ENCODE data around the gene EIF4G3.

Gene EIF4G3

DNA sequence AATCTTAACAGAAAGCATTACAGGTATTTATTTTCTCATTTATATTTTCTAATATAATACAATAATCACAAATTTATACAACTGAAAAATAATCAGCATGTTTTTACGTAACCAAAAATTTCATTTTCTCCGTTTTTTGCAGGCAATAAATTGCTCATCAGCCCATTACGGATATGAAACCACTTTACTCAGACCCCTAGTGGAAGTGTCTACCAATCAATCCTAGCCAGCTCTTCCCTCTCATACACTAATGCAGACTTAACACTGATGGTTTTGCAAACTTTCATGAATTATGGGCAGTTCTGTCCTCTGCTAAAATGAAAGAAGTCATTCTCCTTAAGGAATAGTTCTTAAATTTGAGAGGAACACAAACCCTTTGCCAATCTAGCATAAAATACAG lies 124.7 kb downstream of the EIF4G3 start:
- no peak overlapping the region for H3K27ac Mint-ChIP-seq
- H3K27me3 Mint-ChIP-seq, result no peaks in the 10 kb centered on the region
- DNase-seq, result no peak
- H3K4me1 Mint-ChIP-seq, result no peaks in the 10 kb centered on the region
- no peak for ATAC-seq
- no peaks in the 10 kb centered on the region for H3K9me3 Mint-ChIP-seq
- no peak overlapping the region for H3K4me3 Mint-ChIP-seq

DNA sequence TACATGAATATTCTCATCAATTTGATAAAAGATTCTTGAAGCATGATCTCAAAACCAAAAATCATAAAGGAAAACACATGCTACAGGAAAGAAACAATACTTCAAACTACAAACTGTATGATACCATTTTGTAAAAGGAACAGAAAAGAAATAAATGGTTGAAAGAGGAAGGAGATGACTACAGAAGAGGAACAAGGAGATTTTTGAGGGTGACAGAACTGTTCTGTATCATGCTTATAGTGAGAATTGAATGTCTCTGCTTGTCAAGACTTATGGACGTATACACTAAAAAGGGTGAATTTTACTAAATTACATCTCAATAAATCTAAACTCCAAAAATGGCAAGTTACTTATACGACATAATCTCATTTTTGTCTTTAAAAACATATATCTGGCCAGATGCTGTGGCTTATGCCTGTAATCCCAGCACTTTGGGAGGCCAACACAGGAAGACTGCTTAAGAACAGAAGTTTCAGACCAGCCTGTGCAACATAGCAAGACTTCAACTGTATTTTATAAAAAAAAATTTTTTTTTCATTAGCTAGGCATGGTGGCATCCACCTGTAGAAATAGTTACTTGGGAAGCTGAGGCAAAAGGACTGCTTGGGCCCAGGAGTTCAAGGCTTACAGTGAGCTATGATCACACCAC lies 125.4 kb downstream of the EIF4G3 start:
- no peaks in the 10 kb centered on the region for H3K27me3 Mint-ChIP-seq
- H3K9me3 Mint-ChIP-seq, result no peaks in the 10 kb centered on the region
- DNase-seq, result no peak
- H3K4me1 Mint-ChIP-seq, result no peaks in the 10 kb centered on the region
- no peak overlapping the region for H3K27ac Mint-ChIP-seq
- H3K4me3 Mint-ChIP-seq, result no peak overlapping the region
- no peak for ATAC-seq

DNA sequence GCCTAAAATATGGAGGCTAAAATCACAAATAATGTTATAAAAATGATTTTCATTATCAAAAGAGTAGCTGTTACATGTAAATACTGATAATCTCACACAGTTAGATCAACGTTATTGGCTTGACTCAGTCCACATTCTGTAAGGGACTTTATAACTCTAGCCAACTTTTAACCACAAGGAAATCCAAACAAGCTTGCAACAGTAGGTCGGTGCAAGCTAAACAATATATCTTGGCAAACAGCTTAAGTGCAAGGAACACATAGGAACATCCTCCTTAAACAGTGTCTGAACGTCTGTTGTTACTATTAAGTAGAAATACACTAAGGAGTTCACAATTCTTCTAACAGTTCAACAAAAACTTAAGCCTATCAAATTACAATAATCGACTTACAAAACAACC lies 126.7 kb downstream of the EIF4G3 start:
- no peaks in the 10 kb centered on the region for H3K4me1 Mint-ChIP-seq
- no peak overlapping the region for H3K4me3 Mint-ChIP-seq
- H3K27me3 Mint-ChIP-seq, result no peaks in the 10 kb centered on the region
- DNase-seq (no peak), ATAC-seq (no peak)
- no peak overlapping the region for H3K27ac Mint-ChIP-seq
- no peaks in the 10 kb centered on the region for H3K9me3 Mint-ChIP-seq

DNA sequence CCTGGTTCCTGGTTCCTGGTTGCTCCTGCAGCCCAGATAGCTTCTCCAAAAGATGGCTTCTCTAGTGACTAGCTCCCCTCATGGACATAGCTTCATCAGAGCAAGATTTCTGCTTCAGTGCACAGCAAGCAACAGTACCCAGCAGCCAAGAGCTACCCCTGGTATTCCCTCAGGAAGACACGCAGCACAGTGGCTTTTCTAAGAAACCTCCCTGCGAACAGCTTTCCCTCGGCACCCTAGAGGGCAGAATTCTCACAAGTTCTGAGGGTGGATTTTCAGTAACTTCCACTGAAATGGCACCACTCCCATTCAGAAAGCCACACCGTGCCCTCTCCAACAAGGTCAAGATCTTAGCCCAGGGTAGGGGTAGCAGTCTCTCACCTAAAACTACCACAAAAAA lies 128.2 kb downstream of the EIF4G3 start:
- ATAC-seq (no peak), DNase-seq (no peak)
- H3K4me1 Mint-ChIP-seq, result no peaks in the 10 kb centered on the region
- no peaks in the 10 kb centered on the region for H3K27me3 Mint-ChIP-seq
- H3K4me3 Mint-ChIP-seq, result no peak overlapping the region
- H3K9me3 Mint-ChIP-seq, result no peaks in the 10 kb centered on the region
- H3K27ac Mint-ChIP-seq, result no peak overlapping the region

DNA sequence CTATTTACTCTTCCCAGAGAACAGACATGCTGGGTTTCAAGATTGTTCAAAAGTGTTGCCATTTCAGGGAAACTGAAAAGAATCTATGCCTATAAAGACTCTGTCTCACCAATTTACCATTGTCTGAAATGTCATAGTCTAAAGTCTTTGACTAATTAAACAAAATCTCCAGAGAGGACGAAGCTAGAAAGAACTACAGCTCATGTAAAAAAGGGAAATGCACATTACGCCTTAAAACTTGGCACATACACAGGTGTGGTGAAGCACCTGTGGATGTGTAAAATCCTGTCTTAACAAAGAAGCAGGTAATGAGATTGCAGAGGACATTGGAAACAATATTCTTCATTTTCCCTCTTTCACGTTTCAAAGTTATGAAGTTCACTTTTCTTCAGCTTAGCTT lies 130.6 kb downstream of the EIF4G3 start:
- no peaks in the 10 kb centered on the region for H3K9me3 Mint-ChIP-seq
- ATAC-seq, result no peak

DNA sequence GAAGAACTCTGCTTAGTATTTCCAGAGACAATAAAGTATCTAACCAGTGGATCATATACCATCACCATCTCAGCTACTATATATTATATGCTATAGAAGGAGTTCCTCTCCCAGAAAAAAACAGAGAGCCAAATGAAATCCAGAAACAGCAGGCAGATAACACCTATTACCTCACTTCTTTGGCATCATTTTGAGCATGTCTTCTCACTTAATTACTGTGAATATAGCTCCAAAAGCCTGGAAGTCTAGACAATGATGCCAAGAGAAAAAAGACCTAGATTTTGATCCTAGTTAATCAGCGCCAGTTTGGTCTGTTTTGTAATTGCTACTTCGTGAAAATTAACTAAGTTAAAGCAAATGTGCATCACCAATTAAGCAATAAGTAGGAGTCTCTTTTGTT lies 131.3 kb downstream of the EIF4G3 start:
- Mint-ChIP-seq H3K27ac (no peak overlapping the region), H3K9me3 (no peaks in the 10 kb centered on the region), H3K4me3 (no peak overlapping the region), H3K27me3 (no peaks in the 10 kb centered on the region), H3K4me1 (no peaks in the 10 kb centered on the region)
- no peak for DNase-seq
- no peak for ATAC-seq

More for the DNA sequence above, 130.6 kb downstream of the EIF4G3 start:
- Mint-ChIP-seq H3K27me3 (no peaks in the 10 kb centered on the region), H3K27ac (no peak overlapping the region), H3K4me1 (no peaks in the 10 kb centered on the region), H3K4me3 (no peak overlapping the region)
- DNase-seq, result no peak

DNA sequence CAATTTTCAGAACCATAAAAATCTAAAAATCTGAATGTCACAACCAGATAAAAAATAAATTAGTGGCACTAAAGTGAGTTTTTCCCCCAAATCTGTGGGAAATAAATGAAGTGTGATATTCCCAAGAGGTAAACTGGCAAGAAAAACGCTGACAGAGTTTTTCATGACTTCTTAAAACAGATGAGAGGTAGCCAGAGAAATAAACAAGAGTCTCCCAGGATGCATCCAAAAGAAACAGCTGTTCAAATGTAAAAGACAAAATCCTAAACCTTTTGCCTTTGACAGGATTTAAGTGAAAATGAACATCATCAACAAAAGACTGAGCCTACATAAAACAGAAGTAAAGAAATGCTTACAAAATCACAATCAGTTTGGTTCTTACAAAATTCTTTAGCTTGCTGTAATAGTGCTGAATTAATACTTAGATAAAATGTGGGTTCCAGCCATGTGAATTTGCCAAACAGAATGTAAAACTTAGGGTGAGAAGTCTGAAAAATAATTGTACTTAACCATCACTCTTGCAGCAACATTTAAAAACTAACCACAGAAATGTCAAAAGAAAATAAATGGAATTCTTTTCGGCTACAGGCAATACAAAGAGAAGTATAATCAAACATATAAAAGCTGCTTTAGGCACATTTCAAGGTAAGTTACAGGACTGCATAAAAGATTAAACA lies 133.6 kb downstream of the EIF4G3 start:
- Mint-ChIP-seq H3K9me3 (no peaks in the 10 kb centered on the region), H3K27me3 (no peaks in the 10 kb centered on the region), H3K4me3 (no peak overlapping the region), H3K4me1 (no peaks in the 10 kb centered on the region), H3K27ac (no peak overlapping the region)
- DNase-seq (no peak), ATAC-seq (no peak)

DNA sequence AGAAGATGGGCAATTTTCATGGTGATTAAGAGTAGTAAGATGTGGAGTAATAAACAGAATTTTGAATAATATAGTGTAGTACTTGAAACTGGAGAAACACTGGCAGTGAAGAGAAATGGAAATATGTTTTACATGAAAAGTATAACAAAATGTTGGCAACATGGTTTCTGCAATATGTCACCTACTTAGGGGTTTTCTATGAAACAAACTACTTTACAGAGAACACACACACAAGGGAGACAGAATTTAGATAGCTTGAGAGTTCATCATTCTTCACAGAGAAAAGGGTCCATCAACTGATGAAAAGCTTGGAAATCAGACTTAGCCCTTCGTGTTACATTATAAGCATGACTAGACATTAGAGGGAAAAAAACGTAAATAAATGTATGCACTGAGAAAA lies 135.2 kb downstream of the EIF4G3 start:
- Mint-ChIP-seq H3K27me3 (no peaks in the 10 kb centered on the region), H3K4me1 (no peaks in the 10 kb centered on the region), H3K9me3 (no peaks in the 10 kb centered on the region), H3K4me3 (no peak overlapping the region), H3K27ac (no peak overlapping the region)
- ATAC-seq (no peak), DNase-seq (no peak)

DNA sequence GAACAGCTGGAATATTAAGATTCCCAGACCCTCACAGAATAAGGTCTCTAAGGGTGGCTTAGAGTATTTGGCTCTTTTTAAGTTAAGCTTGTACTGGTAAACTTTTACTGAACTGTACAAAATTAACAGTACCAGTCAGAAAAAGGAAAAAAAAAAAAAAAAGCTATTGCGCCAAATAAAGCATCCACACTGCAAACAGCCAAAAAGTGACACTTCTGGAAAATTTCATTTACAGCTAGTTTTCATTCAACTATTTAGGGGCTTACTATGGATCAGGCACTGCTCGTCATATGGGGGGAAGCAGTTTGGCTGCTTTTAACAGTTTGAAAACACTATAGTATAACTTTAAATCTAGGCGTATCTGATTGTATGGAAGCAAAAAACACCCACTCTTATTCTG lies 139.6 kb downstream of the EIF4G3 start:
- Mint-ChIP-seq H3K4me1 (no peaks in the 10 kb centered on the region), H3K27ac (no peak overlapping the region)

DNA sequence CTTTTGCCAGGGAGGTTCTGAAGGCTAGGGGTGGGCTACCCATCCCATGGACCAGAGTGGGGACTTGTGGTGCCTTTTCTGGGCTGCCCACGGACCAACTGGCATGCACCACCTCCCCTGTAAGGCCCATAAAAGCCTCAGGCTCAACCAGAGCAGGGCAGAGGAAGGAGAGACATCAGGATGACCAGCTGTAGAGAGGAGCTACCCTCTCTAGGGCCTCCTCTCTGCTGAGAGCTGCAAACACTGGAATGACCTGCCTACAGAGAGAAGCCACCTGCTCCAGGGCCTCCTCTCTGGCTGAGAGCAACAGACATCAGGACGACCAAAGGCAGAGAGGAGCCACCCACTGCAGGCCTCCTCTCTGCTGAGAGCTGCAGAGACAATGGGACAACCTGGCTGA lies 140.9 kb downstream of the EIF4G3 start:
- DNase-seq, result no peak
- Mint-ChIP-seq H3K27me3 (no peaks in the 10 kb centered on the region), H3K4me3 (no peak overlapping the region), H3K27ac (no peak overlapping the region), H3K9me3 (no peaks in the 10 kb centered on the region), H3K4me1 (no peaks in the 10 kb centered on the region)
- no peak for ATAC-seq

More for the DNA sequence above, 139.6 kb downstream of the EIF4G3 start:
- no peaks in the 10 kb centered on the region for H3K27me3 Mint-ChIP-seq
- ATAC-seq, result no peak
- DNase-seq, result no peak
- H3K4me3 Mint-ChIP-seq, result no peak overlapping the region
- H3K9me3 Mint-ChIP-seq, result no peaks in the 10 kb centered on the region

DNA sequence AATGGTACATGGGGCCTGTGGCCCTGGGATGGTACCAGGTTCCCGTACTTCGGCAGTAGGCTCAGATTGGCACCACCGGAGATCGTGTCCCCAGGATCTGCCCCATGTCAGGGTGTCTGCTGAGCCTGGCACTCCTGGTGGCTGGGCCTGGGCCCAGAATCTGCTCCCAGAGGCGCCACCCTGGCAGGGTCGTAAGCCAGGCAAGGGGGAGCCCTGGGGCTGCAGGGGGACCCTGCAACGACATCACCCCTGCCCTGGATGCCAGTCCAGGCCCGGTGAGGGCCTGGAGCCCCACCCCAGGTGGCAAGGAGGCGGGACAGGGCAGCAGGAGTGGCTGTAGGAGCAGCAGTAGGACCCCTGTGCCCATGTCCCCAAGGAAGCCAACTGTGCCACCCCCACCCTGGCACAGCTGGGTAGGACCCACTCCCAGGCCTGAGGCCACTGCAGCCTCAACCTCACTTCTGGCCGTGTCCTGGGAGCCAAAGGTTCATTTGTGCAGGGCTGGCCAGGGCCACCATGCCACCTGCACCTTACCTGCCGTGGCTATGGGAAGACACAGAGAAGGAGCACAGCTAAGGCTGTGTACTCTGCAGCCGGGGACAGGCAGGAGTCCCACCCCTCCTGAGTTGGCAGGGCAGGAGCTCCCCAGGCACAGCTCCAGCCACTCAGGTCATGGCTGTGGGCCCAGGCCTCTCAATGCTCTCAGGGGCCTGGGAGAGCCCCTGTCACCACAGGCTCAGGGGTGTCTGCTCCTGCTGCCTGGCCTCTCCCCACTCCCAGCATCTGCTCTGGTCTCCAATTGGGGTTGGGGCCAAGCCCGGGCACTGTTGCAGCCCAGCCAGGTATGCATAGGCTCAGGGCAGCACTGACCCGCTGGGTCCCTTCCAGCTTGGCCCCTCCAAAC lies 141.7 kb downstream of the EIF4G3 start:
- H3K4me1 Mint-ChIP-seq, result no peaks in the 10 kb centered on the region
- H3K27ac Mint-ChIP-seq, result no peak overlapping the region
- no peak for ATAC-seq
- H3K4me3 Mint-ChIP-seq, result no peak overlapping the region
- H3K27me3 Mint-ChIP-seq, result no peaks in the 10 kb centered on the region
- no peak for DNase-seq
- H3K9me3 Mint-ChIP-seq, result no peaks in the 10 kb centered on the region

DNA sequence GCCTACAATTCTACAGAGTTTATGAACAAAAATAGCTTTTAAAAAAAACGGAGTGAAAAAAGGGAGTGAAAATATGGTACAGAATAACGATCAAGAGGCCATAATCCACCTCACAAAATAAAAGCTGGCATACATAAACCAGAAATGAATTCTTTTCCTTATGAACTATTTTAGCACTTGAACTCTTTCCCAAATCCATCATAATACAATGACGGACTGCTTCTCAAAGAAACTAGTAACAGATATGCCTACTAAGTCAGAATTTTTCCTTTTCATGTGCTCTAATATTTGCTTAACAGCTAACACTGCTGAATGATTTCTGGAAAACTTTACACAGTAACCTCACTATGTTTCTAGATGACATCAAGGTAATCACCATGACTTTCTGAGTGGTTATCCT lies 144.0 kb downstream of the EIF4G3 start:
- Mint-ChIP-seq H3K27me3 (no peaks in the 10 kb centered on the region), H3K4me3 (no peak overlapping the region), H3K9me3 (no peaks in the 10 kb centered on the region), H3K4me1 (no peaks in the 10 kb centered on the region), H3K27ac (no peak overlapping the region)
- DNase-seq (no peak), ATAC-seq (no peak)

DNA sequence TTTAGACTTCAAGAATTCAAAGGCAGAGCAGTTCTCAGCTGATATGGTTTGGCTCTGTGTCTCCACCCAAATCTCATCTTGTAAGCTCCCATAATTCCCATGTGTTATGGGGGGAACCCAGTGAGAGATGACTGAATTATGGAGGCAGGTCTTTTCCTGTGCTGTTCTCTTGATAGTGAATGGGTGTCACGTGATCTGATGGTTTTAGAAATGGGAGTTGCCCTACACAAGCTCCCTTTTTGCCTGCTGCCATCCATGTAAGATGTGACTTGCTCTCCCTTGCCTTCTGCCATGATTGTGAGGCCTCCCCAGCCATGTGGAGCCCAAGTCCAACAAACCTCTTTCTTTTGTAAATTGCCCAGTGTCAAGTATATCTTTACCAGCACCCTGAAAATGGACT lies 146.5 kb downstream of the EIF4G3 start:
- H3K27ac Mint-ChIP-seq, result peak overlapping the region in 1 of 2 donors; percentile 38

DNA sequence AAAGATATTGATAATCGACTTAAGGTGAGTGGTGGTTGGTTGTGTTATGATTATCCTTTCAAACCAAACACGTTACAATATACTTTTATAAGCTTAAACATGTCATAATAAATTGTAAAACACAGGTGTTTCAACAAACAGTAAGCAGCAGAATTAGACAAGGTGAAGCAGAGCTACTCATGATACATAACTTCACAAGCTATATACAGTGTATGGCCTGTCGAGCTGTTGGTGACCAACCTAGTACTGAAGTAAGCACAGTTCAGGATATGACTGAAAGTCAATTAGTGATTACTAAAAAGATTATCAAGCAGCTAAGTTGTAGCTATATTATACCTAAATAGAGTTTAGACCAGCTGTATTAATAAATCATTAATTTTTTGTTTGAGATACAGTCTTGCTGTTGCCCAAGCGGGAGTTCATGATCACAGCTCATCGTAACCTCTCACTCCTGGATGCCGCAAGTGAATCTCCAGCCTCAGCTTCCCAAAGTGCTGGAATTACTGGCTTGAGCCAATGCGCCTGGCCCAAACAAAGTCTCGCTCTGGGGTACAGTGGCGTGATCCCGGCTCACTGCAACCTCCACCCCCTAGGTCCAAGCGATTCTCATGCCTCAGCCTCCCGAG lies 148.1 kb downstream of the EIF4G3 start:
- no peaks in the 10 kb centered on the region for H3K27me3 Mint-ChIP-seq
- no peak for ATAC-seq
- no peaks in the 10 kb centered on the region for H3K4me1 Mint-ChIP-seq
- no peak for DNase-seq
- H3K4me3 Mint-ChIP-seq, result no peak overlapping the region
- no peak overlapping the region for H3K27ac Mint-ChIP-seq
- no peaks in the 10 kb centered on the region for H3K9me3 Mint-ChIP-seq

More for the DNA sequence above, 146.5 kb downstream of the EIF4G3 start:
- H3K4me1 Mint-ChIP-seq, result no peaks in the 10 kb centered on the region
- no peak overlapping the region for H3K4me3 Mint-ChIP-seq
- no peaks in the 10 kb centered on the region for H3K9me3 Mint-ChIP-seq
- DNase-seq (no peak), ATAC-seq (no peak)
- H3K27me3 Mint-ChIP-seq, result no peaks in the 10 kb centered on the region

DNA sequence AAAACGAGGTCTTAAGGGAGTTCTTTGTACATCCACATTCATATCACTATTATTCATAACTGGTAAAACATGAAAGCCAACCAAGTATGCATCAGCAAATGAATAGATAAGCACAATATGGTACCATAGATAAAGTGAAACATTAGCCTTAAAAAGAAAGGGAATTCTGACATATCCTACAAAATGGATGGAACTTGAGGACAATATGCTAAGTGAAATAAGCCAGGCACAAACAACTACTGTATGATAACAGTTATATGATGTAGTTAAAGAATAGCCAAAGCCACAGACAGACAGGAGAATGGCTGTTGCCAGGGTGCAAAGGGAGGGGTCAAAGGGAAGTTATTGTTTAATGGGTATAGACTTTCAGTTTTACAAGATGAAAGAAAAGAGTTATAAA lies 148.9 kb downstream of the EIF4G3 start:
- H3K27ac Mint-ChIP-seq, result no peak overlapping the region
- ATAC-seq, result no peak
- peaks cover 7% of the 10 kb centered on the region for H3K4me1 Mint-ChIP-seq
- no peak for DNase-seq
- H3K9me3 Mint-ChIP-seq, result no peaks in the 10 kb centered on the region
- H3K27me3 Mint-ChIP-seq, result no peaks in the 10 kb centered on the region
- H3K4me3 Mint-ChIP-seq, result no peak overlapping the region

DNA sequence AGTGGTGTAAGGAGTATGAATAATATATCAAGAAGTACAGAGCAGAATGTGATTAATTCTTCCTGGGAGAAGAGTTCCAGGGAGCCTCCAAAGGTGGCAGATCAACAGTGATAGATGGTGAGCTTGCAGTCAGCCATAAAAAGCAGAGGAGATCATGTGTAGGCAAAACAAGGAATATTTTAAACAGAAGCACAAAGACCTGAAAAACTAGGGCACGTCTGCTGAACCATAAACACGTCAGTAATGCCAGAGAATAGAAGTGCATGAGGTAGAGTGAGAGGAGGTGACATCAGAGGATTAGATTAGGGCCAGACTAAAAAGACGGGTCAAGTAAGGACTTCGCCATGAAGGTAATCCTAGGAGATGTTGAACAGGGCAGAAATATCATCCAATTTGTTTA lies 151.8 kb downstream of the EIF4G3 start:
- no peaks in the 10 kb centered on the region for H3K27me3 Mint-ChIP-seq
- no peak overlapping the region for H3K27ac Mint-ChIP-seq
- no peaks in the 10 kb centered on the region for H3K9me3 Mint-ChIP-seq
- peaks cover 23% of the 10 kb centered on the region for H3K4me1 Mint-ChIP-seq
- ATAC-seq, result no peak
- no peak overlapping the region for H3K4me3 Mint-ChIP-seq
- DNase-seq, result no peak
